Measurements from ENCODE around the gene SLC43A3.

SLC43A3 gene

GRCh38 chr11:57421066-57421465, 5.9 kb downstream of the SLC43A3 start:
- DNase-seq (ENCODE audit: extremely low spot score), result no peak
- CTCF ChIA-PET, result interaction anchor here (1.2 to 18.0 kb wide), 7 partner anchors 10 to 75 kb away, joined by 3 to 160 read pairs (median 6); partner anchors contain the start of gene RTN4RL2
- POLR2A ChIA-PET, result interaction anchor here (1.1 kb wide), 1 partner anchor 12 kb away, joined by 3 read pairs; no protein-coding TSS in a partner anchor
- TF ChIP-seq CTCF (IDR thresholded peaks at IDR 0.05; ENCODE audit: control extremely low read depth, extremely low read depth, low read depth, missing control alignments), result no peak

- POLR2A ChIA-PET, result interaction anchor here (1.2 kb wide), 1 partner anchor 11 kb away, joined by 5 read pairs; no protein-coding TSS in a partner anchor
- no peak for TF ChIP-seq CTCF (IDR thresholded peaks at IDR 0.05; ENCODE audit: control extremely low read depth, extremely low read depth, low read depth, missing control alignments)
- CTCF ChIA-PET, result interaction anchor here (1.2 to 18.0 kb wide), 7 partner anchors 10 to 75 kb away, joined by 3 to 160 read pairs (median 5); partner anchors contain the start of gene RTN4RL2
- no peak for DNase-seq (ENCODE audit: extremely low spot score)
These were observed 7.8 kb downstream of the SLC43A3 start for GRCh38 chr11:57419146-57419545.

- ChIA-PET CTCF (interaction anchor here (1.0 to 18.0 kb wide), 6 partner anchors 9 to 66 kb away, joined by 3 to 160 read pairs (median 4); partner anchors contain the start of gene RTN4RL2), POLR2A (interaction anchor here (0.7 kb wide), 2 partner anchors 9 to 334 kb away, joined by 3 read pairs; partner anchors contain the start of gene BTBD18)
- no peak for TF ChIP-seq CTCF (IDR thresholded peaks at IDR 0.05; ENCODE audit: control extremely low read depth, extremely low read depth, low read depth, missing control alignments)
- DNase-seq (ENCODE audit: extremely low spot score), result no peak
These were observed 8.8 kb downstream of the SLC43A3 start for GRCh38 chr11:57418131-57418530.

- POLR2A ChIA-PET, result no interaction called here
- no peak for TF ChIP-seq CTCF (IDR thresholded peaks at IDR 0.05; ENCODE audit: control extremely low read depth, extremely low read depth, low read depth, missing control alignments)
- CTCF ChIA-PET, result interaction anchor here (18.0 kb wide), 1 partner anchor 41 kb away, joined by 160 read pairs; the partner anchor contains the start of gene RTN4RL2
- DNase-seq (ENCODE audit: extremely low spot score), result no peak
These were observed 9.9 kb downstream of the SLC43A3 start for GRCh38 chr11:57417056-57417455.

- POLR2A ChIA-PET, result interaction anchor here (0.6 kb wide), 1 partner anchor 159 kb away, joined by 3 read pairs; no protein-coding TSS in a partner anchor
- no peak for TF ChIP-seq CTCF (IDR thresholded peaks at IDR 0.05; ENCODE audit: control extremely low read depth, extremely low read depth, low read depth, missing control alignments)
- CTCF ChIA-PET, result interaction anchor here (18.0 kb wide), 1 partner anchor 42 kb away, joined by 160 read pairs; the partner anchor contains the start of gene RTN4RL2
These were observed 10.5 kb downstream of the SLC43A3 start for GRCh38 chr11:57416436-57416835.

GRCh38 chr11:57414612-57415212, 12.2 kb downstream of the SLC43A3 start:
- DNase-seq (ENCODE audit: extremely low spot score), result no peak
- ChIA-PET CTCF (no interaction called here), POLR2A (no interaction called here)
- TF ChIP-seq CTCF (IDR thresholded peaks at IDR 0.05; ENCODE audit: control extremely low read depth, extremely low read depth, low read depth, missing control alignments), result no peak

More at GRCh38 chr11:57416436-57416835, 10.5 kb downstream of the SLC43A3 start:
- DNase-seq (ENCODE audit: extremely low spot score), result no peak

Data from GM10248 (cell line).